ACHN (cell line): ENCODE measurements around the gene NFKBIL1.
"Not testable (repeated sequence)": the region's sequence is repeated elsewhere in the genome, so short reads cannot be mapped to it uniquely, and the experiment has no call there.

Source experiments
- DNase-seq: peaks from one replicate; pipeline ENCODE4 v3.0.0-alpha.2; 2015
- in situ Hi-C: cut with HindIII; loops from 2 replicates; pipeline ENCODE4 v1.10.0; 2017; ENCODE audit warnings: low sequenced_read_pairs, low pct_ligation_motif_present, low pct_unique_long_range_greater_than_20kb

Gene NFKBIL1

DNA sequence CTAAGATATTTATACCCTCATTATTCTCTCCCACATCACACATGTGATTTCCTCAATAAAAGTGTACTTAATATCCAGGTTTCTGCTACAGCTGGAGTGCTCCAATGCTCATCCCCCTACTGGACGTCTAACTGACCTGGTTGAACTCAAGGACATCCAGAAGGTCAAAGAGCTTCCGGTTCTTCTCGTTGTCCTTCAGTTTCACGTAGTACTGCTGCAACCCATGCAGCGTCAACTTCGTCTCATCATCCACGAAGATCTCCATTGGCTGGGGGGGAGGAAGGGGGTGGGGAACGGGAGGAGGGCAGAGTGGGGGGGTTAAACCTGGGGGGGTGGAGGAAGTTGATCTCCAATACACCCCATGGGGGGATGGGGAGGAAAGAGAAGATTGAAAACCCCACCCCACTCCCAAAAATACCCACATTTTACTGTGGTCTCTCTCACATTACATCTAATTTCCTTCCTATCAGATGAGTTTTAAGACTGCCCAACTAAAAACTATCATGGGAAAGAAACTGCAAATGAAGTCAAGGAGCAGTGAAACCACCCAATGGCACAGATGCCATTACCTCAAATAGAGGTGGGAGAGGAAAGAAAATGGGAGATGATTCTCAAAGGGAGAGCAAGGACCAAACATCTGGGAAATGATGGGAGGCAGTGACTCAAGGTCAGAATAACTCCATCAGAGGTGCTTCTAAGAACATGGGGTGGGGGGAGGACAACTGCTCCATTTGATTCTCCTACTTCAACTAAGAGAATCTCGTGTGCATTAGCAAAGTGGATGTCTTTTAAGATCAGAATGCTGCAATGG is 14.6 kb upstream of the NFKBIL1 start:
- in situ Hi-C loops, result no loop called here

DNA sequence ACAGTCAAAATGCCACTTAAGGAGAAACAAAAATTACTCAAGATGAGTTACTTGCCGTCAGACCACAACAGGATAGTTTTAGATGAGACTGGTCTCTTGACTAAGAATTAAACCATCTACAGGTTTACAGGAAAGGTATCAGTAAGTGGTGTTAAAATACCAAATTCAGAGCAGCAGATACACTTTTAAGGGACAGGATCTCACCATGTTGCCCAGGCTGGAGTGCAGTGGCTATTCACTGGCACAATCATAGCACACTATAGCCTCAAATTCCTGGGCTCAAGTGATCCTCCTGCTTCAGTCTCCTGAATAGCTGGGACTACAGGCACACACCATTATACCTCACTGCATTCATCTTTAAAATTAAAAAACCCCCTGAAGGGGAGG is 14.0 kb upstream of the NFKBIL1 start:
- DNase-seq, result no peak
- in situ Hi-C loops, result no loop called here

More for the DNA sequence above, 14.6 kb upstream of the NFKBIL1 start:
- DNase-seq, result no peak

DNA sequence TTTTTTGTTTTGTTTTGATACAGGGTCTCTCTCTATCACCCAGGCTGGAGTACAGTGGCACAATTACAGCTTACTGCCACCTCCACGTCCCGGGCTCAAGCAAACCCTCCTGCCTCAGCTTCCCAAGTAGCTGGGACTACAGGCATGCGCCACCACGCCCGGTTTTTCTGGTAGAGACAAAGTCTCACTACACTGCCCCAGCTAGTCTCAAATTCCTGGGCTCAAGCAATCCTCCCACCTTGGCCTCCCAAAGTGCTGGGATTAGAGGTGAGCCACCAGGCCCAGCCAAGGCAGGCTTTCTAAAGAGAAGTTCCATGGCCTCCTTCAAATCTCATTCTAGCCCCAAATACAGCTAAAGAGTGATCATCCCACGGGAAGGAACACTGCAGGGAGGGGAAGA is 13.4 kb upstream of the NFKBIL1 start:
- in situ Hi-C loops, result no loop called here
- no peak for DNase-seq

DNA sequence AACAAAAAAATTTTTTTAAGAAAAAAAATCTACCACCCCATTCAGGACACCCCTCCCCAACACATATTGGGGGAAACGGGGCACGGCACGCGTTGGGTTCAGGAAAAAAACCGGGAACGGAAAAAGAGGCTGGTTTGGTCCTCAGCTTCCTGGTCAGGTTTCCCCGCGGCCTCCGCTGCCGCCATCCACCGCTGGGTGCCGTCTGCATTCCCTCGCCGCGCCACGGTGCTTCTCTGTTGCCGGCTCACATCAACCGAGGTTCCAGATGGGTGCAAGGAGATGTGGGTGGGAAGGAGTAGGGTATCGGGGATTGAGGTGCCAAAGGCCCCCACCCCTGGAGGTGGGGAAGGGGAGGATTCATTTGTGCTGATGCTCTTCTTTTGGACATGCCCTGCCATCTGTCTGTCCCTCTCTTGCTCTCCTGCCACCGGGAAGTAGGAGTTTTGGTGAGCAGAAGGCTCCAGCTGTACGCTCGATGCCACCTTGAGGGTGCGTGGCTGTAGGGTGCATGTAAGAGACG is 12.8 kb upstream of the NFKBIL1 start:
- in situ Hi-C loops, result no loop called here
- no peak for DNase-seq

DNA sequence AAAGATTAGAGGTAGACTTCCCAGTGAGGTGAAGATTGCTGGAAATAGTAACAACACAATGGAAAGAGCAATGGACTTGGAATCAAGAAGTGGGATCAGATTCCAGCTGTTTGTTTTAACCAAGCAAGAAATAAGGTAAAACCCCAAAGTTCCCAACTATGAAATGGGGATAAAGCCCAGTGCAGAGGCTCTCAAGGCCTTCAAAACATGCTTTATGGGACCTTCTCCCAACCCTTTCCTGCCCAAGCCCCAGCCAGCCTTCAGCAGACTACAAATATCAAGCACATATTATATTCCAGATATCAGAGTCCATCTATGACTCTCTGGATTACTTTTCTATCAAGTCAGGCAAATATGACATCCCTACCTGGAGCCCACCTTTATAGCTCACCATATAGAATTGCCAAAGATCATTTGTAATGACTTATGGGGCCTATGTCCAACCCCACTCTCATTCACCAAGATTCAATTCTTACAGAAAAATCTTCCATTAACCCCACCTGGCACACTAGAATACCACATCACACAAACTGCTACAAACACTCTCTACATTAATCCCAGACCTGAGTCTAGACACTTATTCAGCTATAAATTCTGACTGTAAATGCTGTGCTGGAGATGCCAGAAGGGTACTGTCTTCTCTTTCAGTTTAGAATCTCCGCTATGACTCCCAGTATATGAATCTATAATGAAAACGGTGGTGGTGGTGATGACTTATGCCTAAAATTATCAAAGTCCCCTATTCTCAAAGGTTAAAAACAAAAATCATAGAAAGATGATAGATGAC is 11.7 kb upstream of the NFKBIL1 start:
- in situ Hi-C loops, result no loop called here
- DNase-seq, result no peak

DNA sequence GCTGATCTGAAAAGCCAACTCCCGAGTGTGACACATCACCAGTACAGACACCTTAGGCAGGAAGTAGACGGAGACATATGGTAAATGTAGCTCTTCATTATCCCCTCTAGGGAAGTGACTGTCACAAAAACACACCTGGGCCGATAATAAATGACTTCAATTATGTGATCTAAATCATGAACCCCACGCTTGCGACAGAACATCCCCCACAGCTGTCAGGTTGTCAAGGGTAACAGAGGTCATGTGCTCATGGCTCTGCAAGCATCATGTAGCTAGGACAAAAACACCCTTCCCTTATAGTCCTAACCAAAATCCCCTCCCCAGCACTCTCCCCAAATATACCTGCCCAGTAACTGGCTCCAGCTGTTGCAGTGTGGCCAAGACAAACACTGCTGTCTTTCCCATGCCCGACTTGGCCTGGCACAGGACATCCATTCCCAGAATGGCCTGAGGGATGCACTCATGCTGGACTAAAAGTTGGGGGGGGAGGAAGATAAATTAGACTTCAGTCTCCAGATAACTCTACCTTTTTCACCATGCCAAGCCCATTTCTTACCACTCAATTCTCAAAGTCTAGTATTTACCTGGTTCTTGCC is 8.5 kb upstream of the NFKBIL1 start:
- no peak for DNase-seq
- in situ Hi-C loops, result no loop called here

DNA sequence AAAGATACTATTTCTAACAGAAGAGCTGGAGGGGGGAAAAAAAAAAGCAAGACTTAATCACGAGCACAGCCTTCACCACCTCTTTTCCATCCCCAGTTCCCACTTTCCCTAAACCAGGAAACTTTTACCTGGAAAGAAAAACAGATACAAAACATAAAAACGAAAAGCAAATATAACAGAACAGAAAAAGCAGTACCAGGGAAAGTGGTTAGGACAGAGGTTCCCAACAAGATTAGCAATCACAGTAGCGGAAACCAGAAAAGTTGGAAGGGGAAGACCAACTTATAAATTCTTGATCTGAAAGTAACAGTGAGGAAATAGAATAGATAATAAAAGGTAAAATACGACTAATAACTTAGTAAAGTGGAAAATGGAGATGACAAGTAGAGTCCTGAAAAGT is 6.8 kb upstream of the NFKBIL1 start:
- in situ Hi-C loops, result no loop called here
- DNase-seq, result no peak

DNA sequence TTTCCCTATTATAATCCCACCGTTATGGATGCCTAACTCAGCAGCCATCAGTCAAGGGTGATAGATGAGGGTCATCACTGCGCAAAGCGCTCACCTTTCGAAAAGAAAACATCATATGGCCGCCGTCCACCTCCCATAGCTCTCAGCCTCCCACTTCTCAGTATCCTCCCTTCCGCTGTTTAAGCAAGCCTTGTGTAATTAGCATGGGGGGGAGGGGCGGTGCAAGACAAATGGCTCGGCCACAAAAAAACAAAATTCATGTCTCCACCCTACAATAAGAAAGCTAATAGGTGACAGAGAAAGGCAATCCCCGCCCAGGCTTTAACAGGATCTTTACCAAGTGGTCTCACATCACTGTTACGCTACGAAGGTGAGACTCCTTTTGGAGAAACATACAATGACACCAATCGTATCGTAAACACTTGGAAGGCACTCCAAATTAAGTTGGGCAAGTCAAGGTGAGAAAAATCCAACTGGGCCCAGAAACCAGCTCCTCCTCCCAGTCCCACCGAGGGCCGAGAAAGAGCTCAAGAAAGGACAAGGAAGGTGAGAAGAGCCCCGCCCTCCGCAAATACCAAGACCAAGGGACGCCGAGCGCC is 6.2 kb upstream of the NFKBIL1 start:
- peak; percentile 31 for DNase-seq
- in situ Hi-C loops, result no loop called here

DNA sequence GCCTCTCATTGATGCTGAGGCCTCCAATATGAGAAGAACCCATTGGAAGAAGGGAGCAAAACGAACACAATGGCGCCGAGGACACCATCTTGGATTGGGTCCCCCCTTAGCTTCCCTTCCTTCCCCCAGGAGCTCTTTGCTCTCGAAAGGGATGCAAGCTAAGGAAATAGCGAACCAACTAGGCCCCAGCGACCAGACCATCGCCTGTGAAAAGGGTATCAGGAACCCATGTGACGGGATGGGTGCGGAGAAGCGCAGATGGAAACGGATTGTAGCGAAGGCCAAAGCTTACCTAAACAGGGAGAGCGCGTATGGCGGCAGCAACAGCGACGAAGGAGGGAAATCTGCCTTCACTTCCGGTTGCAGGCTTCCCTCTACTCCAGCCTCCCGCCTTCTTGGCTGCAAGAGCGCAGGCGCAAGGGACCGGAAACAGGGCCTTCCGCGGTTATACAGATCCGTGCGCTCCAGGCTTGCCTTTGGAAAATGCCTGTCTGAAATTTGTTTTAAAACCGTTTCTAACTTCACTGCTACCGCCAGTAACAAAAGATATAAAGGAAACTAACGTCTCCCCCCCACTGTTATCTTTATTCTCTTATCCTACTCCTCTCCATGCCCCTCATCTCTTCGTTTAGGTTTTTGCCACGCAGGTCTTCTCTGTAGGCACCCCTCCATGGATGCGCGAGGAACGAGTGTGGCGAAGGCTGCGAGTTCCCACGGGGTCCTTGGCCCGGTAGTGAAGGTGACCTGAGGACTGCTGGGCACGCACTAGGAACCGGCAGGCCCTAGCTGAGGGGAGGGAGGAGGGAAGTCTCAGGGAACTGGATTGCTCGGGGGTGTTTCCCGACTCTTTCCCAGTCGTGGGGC is 5.5 kb upstream of the NFKBIL1 start, which contains the start of gene DDX39B:
TSS of gene DDX39B (minus strand) at position 346 of the 864 bp plus-strand sequence. CDS start 1,471 bp downstream, outside the sequence.
- in situ Hi-C loops, result no loop called here
- DNase-seq, result peak; percentile 95

DNA sequence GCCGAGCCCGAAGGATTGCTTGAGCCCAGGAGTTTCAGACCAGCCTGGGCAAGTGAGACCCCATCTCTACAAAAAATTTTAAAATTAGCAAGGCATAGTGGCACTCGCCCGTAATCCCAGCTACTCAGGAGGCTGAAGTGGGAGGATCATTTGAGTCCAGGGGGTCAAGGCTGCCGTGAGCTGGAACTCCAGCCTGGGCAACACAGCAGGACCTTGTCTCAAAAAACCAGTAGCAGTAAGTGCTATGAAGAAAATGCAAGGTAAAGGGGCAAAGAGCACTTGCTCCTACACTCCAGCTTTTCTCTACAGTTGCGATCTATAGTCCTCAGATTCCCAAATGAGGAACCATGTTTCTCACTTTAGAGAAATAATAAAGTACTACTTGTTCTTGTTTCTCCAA is 3.8 kb upstream of the NFKBIL1 start:
- in situ Hi-C loops, result no loop called here
- DNase-seq, result no peak

DNA sequence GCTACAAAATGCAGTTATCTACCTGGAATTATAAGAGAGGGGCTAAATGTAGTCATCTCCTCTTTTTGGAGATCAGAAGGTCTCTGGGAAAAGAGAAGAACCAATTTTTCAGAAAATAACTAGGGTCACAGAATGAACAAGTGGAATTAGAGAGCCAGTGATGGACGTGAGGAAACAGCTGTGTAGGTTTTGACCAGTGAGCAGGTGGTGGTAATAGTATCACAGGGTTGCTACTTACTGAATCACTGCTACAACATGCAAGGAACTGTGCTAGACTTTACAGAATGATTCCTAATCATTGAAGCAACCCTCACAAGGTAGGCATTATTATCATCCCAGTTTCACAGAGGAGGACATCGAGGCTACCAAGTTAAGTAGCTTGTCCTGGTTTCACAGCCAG is 2.7 kb upstream of the NFKBIL1 start:
- no peak for DNase-seq
- in situ Hi-C loops, result no loop called here

DNA sequence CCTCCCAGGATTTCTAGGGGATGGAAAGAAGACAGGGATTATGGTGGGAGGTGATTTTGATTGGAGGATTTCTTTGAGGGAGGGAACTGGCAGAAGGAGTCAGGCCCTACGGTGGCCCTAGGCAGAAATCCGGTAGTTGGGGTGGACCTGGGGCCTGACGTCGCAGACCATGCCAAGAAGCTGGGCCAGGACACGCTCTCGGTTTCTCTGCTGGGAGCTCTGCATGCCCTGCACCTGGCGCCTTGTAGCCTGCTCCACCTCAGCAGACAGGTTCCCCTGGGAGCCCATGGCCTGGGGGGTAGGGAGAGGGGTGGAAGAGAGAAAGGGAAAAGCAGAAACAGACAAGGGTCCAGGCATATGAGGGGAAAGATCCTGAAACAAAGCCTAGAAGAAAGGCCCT is 2.1 kb upstream of the NFKBIL1 start:
- in situ Hi-C loops, result no loop called here
- DNase-seq, result no peak

DNA sequence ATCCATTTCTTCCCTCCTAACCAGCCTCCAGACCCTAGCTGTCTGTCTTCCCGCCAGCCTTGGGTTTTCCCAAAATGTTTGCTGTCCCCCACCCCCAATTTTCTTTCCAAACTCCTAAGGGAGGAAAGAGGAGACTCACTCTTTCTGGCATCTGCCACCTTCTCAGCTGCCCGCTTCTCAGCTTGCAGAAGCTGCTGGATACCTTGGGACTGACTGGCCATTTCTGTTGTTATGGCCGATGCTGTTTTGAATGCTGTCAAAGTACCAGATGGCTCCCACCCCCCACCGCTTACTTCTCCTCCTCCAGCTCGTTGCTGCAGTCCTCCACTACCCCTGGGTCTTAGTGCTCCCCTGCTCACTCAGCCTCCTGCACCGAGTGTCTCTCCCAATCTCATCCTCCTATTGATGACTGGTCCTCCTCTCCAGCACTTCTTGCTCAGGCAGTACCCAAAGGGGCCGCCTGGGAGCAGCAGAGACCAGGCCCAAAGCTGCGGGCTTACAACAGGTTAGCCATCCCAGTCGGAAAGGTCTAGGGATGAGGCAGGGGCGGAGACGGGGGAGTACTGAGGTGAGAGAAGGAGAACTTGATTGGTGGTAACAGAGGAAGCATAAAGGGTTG is 960 bp upstream of the NFKBIL1 start, which contains the start of gene ATP6V1G2:
TSS of gene ATP6V1G2 (minus strand) at position 270 of the 619 bp plus-strand sequence. CDS start at position 221, 49 bp downstream.
- in situ Hi-C loops, result no loop called here

DNA sequence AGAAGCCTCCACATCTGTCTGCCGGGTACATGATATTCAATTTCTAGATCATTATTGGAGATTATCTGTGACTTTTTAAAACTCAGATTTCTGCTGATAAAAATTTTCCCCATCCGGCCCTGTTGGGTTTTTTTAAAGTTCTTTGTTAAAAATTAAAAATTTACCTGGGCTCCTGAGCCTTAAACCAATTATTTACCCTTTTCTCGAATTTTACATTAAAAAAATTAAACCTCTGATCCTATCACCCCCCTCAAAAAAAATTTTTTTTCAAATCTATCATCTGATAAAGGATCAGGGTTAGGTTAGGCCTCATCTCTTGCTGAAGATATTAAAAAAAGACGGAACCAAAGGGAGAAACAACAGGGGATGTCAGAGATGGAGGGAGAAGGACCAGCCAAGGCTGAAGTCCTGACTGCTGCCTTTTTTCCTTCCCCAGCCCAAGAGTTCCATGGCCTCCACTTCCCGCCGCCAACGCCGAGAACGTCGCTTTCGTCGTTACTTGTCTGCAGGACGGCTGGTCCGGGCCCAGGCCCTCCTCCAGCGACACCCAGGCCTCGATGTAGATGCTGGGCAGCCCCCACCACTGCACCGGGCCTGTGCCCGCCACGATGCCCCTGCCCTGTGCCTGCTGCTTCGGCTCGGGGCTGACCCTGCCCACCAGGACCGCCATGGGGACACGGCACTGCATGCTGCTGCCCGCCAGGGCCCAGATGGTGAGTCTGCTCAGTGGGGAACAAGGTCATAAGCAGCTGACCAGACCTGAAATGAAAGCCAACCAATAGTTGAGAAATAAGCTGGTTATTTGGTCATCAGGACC is 527 bp downstream of the NFKBIL1 start:
- in situ Hi-C loops, result no loop called here
- no peak for DNase-seq

More for the DNA sequence above, 960 bp upstream of the NFKBIL1 start, which contains the start of gene ATP6V1G2:
- peak; percentile 84 for DNase-seq

DNA sequence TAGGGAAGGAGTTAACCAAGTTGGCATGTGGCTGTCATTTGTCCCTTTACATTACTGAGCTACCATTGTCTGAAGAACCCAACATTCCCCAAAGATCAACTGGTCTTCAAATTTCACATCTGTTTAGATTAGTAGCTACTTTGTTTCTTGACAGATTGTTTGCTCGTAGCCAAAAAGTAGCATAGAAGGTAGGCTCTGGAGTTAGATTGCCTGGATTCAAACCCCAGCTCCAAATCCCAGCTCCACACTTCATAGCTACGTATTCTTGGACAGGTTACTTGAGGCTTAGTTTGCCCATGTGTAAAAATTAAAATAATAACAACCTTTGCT is 1.1 kb downstream of the NFKBIL1 start:
- in situ Hi-C loops, result no loop called here
- DNase-seq, result no peak

DNA sequence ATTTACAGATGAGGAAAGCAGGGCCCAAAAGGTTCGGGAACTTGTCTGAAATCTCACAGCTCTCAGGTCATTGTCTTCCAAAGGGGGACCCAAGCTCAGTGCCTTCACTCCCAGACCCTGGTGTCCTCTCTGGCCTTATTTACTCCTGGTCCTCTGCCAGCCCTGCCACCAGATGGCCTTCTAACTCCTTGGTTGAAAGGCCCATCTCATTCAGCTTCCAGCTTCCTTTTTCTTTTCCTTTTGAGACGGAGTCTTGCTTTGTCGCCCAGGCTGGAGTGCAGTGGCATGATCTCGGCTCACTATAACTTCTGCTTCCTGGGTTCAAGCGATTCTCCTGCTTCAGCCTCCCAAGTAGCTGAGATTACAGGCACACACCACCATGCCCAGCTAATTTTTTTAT is 4.0 kb downstream of the NFKBIL1 start:
- DNase-seq, result peak; percentile 55
- in situ Hi-C loops, result not testable (repeated sequence)

DNA sequence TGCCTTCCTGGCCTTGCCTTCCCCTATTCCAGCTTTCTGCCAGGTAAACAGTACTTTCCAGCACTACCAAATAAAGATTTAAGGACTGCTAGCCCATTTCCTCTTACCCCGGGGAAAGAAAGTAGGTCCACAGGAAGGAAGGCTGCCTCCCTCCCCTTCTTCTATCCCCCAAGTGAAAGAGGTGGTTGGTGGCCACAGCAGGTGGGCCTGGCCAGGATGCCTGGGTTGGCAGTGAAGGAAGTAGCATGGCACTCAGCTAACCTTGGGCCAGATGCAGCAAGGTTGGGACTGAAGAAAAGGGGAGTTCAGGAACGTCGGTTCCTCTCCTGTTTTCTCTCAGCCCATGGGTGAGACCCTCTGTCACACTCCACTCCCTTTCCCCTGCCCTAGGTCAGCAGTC is 8.9 kb downstream of the NFKBIL1 start:
- DNase-seq, result no peak
- in situ Hi-C loops, result no loop called here
